Endothelial cell of umbilical vein (primary cell): ENCODE results near the gene EFHC2.

Experiments used
- CTCF ChIP-seq, 2 donors: IDR thresholded peaks; 1 replicate in 1 of 2; 2 replicates in 1 of 2; pipeline ENCODE4 v1.5.1; 2011; ENCODE audit warnings: low read length in 2 of 2, mild to moderate bottlenecking in 2 of 2, moderate library complexity in 2 of 2, control low read depth in 1 of 2, inconsistent platforms in 1 of 2, low read depth in 1 of 2; ENCODE audit not compliant: insufficient read depth in 1 of 2; ENCODE audit errors: extremely low read depth in 1 of 2
- EZH2 ChIP-seq: IDR thresholded peaks from 2 replicates; pipeline ENCODE4 v1.6.1; 2012; ENCODE audit warnings: borderline replicate concordance, low read depth, mild to moderate bottlenecking, moderate library complexity, low read length, inconsistent platforms; ENCODE audit not compliant: severe bottlenecking
- GATA2 ChIP-seq: IDR thresholded peaks from 2 replicates; pipeline ENCODE4 v1.7.0; 2011; ENCODE audit warnings: low read depth, mild to moderate bottlenecking, moderate library complexity, mixed read lengths, low read length; ENCODE audit not compliant: insufficient read length, insufficient read depth
- MYC ChIP-seq: IDR thresholded peaks from one replicate; pipeline ENCODE4 v1.6.1; 2011; ENCODE audit warnings: mild to moderate bottlenecking, low read depth, low read length
- POLR2A ChIP-seq: IDR thresholded peaks from 2 replicates; pipeline ENCODE4 v1.6.1; 2012; ENCODE audit warnings: low read depth, mild to moderate bottlenecking, control low read depth, low read length
- POLR2AphosphoS5 ChIP-seq: IDR thresholded peaks from 2 replicates; pipeline ENCODE4 v1.6.1; 2012; ENCODE audit warnings: low read depth, mild to moderate bottlenecking, control low read depth, low read length, moderate library complexity; ENCODE audit not compliant: insufficient read depth

- no peak for TF ChIP-seq CTCF (IDR thresholded peaks at IDR 0.05; ENCODE audit: extremely low read depth in 1 of 2, insufficient read depth in 1 of 2, low read depth in 1 of 2, low read length in 2 of 2)
- no peak for TF ChIP-seq POLR2AphosphoS5
- no peak for TF ChIP-seq POLR2A
- no peak for TF ChIP-seq EZH2
- TF ChIP-seq MYC, result no peak
- TF ChIP-seq GATA2, result no peak
These were observed 60.7 kb downstream of the EFHC2 start for GRCh38 chrX:44282753-44283152.
